Measurements from ENCODE around the gene CXCL12.

The CXCL12 gene

DNA sequence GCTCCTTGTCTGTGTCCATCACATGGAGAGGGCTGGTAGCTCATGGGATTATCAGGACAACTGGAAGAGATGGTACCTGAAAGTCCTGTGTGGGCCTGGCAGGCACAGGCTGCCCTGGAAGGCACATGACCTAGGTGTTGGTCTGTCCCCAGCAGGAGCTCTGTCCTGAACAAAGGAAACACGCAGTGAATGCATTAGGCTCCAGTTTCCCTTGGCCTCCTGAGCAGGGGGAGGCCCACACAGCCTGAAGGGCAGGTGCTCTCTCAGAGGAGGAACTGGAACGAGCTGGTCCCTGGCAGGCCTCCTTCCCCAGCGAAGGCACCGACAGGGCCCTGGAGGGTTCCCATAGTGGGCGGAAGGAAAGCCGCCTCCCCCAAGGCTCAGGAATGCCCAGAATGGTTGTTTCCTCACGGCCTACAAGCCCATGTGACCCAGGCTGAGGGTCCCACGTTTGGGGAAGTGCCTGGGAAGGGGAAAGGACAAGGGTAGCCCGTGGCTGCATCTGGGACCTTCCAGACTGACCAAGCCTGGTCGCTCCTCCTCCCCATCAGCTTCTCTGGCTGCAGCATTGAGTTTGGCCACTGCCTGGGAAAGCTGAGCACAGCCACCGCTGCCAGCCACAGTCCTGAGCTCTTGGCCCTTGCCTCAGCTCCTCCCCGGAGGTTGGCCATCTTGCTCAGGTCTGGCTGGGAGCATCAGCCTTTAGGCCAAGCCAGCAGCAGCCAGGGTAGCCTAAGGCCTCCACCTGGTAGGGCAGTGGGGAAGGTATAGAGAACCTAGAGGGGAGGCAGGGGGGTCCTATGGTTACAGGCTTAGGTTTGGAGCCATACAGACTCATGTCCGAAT is 21.8 kb downstream of the CXCL12 start:
- no peak for DNase-seq

- DNase-seq = no peak
Observed at GRCh38 chr10:44361109-44361508, 23.8 kb downstream of the CXCL12 start.

DNA sequence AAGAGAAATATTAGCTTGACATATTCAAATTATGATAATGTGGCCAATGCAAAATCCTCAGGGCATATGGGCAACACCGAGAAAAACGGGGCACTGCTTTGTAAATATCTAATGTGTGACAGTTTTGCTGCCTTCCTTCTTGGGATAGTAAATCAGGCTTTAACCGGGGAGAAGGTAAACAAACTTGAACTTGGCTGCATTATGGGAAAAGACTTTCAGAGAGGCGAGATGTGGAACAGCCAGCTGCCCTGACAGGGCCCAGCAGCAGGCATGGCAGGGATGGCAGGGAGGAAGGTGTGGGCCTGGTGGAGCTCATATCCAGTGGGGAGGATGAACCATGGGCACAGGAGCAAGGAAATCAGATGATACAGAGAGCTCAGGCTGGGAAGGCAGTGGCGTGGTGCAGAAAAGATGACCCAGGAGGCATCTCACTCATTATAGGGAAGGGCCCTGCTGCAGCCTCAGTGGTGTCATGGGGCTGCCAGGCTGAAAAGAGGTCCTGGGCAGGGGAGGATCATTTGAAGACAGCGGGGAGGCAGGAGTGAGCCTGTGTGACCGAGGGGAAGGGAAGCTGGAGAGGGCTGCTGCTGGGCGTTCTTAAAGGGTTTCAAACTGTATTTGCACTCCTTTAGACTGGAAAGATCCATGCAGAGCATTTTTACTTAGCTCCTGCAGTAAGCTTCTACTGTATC is 26.7 kb downstream of the CXCL12 start:
- DNase-seq = no peak

- DNase-seq = no peak
Observed at GRCh38 chr10:44357023-44357540, 27.8 kb downstream of the CXCL12 start.

GRCh38 chr10:44356139-44357022 is 28.5 kb downstream of the CXCL12 start:
- DNase-seq = no peak

- no peak for DNase-seq
Observed at GRCh38 chr10:44355630-44356029, 29.3 kb downstream of the CXCL12 start.

DNA sequence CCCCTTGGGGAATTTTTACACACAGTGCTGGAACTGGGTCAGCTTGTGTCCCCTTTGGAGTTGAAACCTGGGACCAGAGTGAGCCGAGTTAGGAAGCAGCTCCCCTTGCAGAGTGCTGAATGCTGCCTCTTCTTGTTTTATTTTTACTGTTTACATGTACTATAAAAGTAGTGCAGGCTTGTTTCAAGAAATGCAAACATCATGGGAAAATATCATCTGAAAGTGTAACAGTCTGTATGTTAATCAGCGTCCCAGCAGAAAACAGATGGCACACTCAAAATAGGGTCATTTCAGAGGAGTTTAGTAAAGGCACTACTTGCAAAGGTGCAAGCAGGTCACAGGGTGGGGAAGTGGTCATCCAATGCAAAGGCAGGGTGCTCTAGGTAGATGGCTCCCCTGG is 30.1 kb downstream of the CXCL12 start:
- no peak for DNase-seq

GRCh38 chr10:44353721-44354120 is 31.2 kb downstream of the CXCL12 start:
- no peak for DNase-seq

DNA sequence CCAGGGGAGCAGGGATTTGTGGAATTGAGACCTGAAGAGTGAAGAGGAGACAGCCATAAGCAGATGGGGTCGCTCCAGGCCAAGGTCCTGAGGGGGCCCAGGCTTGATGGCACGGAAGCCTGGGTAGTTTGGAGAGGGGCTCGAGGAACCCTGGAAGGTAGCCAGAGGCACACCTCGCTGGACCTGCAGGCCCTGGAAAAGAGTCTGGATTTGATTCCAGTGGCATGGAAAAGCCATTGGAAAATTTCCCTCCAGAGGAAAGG is 31.8 kb downstream of the CXCL12 start:
- DNase-seq = no peak

DNA sequence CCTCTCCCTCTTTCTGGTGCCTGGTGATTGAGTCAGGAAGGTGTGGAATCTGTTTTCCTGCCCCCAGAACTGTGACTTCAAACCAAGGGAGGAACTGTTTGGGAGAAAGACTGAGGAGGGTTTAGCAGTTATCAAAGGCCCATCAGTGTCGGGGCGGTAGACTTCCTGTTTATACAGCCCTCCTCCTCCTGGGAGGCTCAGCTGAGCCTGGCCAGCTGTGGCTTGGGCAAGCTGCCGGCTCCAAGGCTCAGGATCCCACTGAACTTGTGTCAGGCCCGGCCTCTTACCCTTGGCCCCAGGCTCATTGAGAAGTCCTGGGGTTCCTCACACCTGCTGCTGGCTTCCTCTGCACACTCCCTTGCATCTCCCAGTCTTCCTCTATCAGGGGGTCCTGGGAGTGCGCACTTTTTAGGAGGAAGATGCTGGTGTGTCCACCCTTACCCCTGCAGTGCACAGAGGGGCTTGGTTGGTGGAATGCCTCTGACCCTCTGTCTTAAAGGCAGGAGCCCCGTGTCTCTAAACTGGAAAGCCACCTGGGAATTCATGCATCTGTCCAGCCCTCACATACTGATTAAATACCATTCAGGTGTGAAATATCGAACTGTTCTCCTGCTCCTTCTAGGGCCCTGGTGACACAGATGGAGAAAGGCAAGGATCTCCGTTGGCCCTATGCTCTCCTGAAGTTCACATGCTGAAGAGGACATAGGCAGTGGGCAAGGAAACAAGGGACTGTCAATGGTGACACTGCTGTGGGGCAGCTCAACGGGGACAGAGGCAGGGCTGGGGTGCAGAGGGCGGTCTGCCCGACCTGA is 32.4 kb downstream of the CXCL12 start:
- DNase-seq = no peak

- DNase-seq = no peak
Observed at GRCh38 chr10:44348496-44348895, 36.4 kb downstream of the CXCL12 start.

DNA sequence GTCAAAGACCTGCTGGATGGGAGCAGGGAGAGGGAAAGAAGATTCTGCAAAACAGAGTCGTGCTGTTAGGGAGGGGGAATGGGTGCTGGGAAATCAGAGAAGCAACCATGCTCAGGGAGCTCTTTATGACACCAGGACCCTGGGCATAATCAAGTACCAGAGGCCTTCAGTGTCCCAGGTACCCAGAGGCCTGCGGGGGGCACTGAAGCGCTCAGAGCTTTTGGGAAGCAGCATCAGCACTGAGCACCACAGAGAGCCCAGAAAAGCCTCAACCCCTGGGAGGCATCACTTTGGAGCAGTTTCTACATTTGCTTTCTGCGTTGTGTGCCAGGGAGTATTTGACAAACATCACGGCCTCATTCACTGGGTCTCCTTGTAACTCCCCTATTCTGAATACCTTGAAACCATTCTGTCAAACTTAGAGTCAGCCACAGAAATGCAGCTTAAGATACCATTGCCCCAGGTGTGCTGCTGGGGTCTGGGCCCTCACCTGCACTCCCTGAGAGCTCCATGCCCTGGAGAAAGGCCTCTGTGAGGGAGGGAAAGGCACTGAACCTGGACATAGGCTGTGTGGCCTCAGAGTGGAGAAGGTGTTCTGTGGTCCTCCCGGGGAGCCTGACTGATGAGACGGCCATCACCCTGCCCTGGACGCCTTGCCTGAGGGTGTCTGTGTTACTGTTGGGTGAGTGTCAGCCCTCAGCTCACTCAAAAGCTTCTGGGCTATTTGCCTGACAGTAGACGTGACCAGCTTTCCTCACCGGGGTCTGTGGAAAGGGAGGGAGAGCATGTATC is 37.1 kb downstream of the CXCL12 start:
- no peak for DNase-seq

DNA sequence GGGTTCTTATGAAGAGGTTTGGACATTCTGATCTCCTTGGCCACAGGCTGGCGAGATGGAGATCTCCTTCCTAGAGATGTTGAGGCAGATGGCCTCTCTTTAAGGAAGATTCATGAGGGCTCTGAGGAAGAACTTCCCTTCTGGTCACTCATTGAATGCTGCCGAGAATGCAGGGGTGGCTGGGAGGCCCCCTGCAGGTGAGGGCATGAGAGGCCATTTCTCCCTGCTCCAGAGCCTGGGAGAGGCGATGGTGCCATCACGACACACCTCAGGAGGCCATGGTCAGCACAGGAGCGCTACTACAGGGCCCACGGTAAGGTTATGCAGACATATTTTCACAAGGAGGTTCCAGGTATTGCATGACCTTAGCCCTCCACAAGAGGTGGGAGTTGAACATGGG is 40.2 kb downstream of the CXCL12 start:
- DNase-seq = no peak

DNA sequence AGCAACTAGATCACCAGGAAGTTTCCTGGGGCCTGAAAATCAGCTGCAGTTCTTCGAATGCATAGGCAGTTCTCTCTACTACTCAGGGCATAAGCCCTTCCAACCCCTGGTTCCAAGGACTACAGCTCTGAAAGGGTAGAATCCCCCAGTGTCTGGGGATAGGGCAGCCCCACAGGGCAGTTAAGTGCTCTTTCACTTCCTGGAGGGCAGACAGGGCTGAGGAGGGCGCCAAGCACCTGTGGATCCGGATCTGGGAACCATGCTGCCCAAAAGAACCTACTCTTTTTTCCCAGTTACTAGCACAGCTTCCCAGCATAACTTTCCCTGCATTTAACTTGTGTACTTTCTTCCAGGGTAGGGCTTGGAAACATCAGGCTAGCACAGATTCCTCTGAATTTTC is 41.1 kb downstream of the CXCL12 start:
- no peak for DNase-seq

- DNase-seq = no peak
Observed at GRCh38 chr10:44341886-44342285, 43.0 kb downstream of the CXCL12 start.

GRCh38 chr10:44340557-44340956 is 44.3 kb downstream of the CXCL12 start:
- no peak for DNase-seq

DNA sequence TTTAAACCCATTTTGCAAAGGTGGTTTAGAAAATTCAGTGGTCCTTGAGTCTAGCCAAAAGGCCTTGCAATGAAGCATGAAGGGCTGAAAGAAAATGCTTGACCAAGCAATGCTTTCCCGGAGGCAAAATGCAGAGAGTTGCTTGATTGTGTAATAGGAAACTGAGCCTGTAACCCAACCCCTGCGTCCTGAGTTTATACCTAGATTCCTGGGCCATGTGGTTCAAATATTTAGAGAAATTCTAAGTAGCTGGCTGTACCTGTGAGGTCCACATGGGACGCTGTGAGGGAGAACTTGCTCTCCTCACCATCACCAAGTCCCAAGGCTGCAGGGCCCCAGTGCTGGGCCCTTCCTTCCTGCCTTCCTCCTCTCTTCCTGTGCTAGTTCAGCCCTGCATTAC is 45.7 kb downstream of the CXCL12 start:
- DNase-seq = no peak

DNA sequence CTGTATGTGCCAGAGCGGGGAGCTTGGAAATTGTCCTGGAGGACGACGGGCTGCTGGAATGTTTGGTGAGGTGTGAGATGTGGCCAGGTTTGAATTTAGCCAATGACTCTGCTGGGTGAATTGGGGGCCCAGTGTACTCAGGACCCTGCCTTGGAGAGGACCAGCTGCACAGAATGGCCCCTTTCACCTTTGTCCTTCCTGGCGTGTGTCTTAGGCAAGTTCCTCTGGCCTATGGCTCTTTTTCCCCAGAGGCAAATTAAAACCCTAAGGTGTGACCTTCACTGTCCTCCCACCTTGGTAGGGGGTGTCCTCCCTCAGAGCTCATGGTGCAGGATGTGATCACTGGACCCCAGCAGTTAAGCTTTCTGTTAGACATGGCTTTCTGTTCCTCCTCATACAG is 47.8 kb downstream of the CXCL12 start:
- DNase-seq = no peak

DNA sequence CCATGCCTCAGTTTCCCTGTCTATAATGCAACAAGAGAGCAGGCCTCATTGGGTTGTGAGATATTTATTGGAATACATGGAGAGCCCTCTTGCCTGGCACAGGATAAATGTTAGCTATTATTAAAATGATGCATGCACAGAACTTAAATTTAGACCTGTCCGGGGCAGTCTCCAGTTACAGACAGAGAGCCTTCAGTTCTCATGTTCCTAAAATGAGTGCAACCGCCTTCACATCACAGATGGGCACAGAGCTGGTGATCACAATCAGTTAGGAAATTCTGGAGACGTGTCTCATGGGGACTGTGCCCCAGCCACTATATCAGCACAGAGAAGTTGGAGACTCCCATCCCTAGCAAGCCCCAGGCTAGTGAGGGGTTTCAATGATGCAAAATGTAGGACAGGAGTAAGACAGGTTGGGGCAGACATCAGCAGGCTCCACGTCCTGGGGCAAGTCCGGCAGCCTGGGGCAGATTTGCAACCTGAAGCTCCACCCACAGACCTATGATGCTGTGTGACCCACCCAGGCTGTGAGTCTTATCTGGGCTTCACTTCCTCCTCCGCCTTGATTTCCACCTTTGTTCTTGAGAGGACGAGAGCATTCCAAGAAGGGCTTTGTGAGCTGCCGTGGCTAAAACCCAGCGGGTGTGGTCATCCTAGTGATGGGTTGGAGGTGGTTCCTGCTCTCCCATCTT is 49.4 kb downstream of the CXCL12 start:
- DNase-seq = no peak

DNA sequence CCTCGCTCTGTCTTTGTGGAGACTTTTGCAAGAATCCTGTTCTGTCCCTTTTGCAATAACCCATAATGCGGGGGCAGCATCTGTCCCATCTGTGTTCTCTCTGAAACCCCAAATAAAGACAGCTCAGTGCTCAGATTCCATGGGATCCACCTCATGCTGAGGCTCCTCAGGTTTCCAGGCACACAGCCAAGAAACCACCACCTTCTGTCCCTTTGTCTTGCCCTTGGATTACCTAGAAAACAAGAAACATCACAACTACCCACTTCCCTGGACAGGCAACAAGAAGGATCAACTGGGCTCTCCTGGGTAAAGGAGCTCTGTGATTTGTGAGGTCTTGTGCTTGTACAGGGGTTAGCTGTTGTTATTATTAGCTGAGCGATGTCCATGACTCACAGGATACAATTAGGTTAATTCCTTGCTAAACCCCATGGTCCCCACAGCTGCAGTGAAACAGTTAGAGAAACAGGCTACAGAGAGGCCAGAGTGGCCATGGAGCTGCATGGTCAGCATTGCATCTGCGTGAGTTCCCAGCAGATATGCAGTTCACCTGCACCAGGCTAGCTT is 50.2 kb downstream of the CXCL12 start:
- DNase-seq = no peak

GRCh38 chr10:44334091-44334490 is 50.8 kb downstream of the CXCL12 start:
- DNase-seq = no peak
